NOMO-1 (cell line): ENCODE measurements around the gene RIC8A.
"Not testable (repeated sequence)": the region's sequence is repeated elsewhere in the genome, so short reads cannot be mapped to it uniquely, and the experiment has no call there.

Experiments
- DNase-seq, 2 experiments: peaks; one replicate each; lab custom pipeline; 2025; ENCODE audit not compliant: unreplicated experiment in 2 of 2; lab: John Stamatoyannopoulos, UW

RIC8A gene

DNA sequence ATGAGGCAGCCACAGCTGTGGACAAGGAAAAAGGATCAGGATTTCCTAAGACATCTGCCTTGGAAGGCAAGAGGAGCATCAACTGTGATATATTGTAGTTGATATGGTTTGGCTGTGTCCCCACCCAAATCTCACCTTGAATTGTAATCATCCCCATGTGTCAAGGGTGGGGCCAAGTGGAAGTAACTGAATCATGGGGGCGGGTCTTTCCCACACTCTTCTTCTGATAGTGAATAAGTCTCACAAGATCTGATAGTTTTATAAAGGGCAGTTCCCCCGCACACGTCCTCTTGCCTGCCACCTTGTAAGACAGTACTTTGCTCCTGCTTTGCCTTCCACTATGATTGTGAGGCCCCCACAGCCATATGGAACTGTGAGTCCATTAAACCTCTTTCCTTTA, 10.2 kb downstream of the RIC8A start:
- DNase-seq, result no peak

DNA sequence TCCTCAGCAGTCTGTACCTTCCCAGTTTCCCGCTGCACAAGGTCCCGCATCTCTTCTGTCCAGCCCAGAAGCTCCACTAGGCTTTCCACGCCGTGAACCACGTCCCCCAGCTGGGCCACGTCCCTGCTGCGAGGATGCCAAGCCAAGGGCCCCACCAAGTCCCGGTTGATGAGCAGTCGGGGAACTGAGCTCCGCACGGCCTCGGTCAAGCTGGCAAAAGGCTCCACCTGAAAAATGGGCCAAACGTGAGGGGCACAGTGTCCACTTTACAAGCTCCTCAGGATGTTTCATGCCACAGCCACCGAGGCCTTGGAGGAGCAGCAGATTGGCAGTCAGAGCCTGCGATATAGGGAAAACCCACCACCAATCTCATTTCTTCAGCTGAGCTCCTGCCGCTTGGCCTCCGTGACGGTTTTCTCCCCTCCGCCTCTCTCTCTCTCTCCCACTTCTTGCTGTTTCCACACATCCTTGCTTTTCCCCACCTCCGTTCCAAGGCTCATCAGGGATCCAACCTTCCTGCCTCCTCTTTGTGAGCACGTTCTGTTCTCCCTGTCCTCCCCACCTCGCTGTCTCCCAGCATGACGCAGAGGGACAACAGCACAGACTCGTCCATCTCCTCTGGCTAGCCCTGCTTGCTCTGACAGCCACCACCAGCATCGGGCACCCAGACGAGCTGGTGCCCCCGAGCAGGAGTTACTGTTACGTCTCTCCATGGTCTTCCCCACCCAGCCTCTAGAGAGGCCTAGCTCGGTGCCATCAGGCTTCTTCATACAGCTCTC, 11.5 kb downstream of the RIC8A start:
- DNase-seq, result no peak

DNA sequence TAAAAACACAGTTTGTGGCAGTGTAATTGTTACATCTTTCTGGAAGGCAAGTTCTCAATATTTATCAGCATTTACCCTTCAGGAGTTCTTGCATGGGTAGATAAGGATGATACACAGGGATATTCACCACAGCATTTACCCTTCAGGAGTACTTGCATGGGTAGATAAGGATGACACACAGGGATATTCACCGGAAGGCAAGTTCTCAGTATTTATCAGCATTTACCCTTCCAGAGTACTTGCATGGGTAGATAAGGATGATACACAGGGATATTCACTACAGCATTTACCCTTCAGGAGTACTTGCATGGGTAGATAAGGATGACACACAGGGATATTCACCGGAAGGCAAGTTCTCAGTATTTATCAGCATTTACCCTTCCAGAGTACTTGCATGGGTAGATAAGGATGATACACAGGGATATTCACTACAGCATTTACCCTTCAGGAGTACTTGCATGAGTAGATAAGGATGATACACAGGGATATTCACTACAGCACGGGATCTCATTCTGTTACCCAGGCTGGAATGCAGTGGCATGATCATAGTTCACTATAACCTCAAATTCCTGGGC, 13.2 kb downstream of the RIC8A start:
- DNase-seq, result not testable (repeated sequence)

DNA sequence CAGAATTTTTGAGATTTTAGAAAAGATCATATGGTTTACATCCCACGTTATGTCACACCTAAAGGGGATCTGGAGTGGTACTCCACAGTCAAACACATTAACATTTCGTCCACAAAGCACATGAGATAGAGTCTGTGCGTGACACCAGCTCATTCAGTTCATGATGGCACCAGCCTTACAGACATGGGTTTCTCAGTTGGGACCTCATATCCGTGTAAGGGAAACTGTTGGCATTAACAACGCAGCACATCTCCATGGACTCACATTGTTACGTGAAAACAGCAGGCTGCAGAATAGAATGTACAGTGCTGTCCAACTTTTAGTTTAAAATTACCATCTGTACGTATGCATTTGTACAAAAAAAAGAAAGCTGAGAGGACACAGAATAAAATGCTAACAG, 14.0 kb downstream of the RIC8A start:
- DNase-seq, result no peak

DNA sequence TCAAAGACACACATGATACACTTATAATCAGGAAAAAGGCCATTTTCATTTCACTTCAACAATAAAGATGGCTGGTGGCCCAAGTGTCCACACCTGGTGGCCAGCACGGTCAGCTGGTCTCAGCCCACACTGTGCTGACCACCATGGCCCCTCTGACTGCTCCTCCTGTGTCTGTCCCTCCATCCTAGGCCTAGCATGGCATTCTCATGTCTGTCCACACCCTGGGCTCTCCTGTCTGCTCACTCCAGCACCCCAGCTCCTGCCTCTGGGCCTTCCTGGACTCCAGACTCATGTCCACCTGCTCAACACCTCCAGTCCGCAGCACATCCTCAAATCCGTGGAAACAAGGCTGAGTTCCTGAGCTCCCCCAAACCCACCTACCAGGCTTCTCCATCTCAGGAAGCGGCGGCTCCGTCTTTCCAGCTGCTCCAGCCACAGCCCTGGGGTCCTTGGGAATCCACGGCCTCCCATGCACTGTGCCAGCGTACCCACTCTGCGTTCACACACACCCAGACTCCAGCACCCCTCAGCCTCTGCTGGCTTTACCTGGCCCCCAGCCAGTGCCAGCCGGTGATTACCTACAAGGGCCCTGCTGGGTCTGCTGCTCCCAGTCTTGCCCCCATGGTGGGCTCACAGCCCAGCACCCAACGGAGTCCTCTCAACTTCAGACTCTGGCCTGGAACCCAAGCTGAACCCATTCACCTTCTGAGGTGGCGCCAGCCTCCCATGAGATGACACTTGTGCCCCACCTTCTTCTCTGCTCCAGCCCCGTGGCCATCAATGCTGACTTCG, 14.7 kb downstream of the RIC8A start:
- no peak for DNase-seq

DNA sequence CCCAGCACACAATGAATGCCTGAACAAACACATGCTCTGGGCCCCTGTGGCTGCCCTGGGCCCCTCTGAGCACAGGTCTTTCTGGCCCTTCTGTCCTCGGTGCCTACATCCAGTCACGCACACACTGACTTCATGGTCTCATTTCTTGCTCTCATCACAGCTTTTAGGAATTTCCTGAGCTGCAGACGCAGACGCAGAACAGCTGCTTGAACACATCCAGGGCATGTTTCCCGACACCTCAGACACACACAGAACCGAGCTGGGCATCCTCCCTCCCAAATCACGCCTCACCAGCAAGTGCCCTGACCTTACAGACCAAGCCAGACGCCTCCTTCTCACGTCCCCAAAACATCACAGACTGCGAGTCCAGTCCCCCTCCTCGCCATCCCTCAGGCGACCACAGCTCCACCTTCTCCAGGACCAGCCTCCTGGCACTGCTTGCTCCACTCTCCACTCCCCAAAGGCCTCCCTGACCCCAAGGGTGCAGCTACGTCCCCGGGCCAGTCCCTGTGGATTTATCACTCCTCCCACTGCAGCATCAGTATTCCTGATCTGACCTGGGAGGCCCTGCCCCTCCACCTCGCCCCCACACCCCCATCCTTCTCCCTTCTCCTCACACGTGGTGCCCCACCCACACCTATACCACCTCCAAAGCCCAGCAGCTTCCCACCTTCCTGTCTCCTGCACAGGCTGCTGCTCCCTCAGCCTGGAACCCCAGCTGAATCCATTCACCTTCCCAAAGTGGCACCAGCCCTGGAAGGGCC, 15.7 kb downstream of the RIC8A start:
- no peak for DNase-seq

DNA sequence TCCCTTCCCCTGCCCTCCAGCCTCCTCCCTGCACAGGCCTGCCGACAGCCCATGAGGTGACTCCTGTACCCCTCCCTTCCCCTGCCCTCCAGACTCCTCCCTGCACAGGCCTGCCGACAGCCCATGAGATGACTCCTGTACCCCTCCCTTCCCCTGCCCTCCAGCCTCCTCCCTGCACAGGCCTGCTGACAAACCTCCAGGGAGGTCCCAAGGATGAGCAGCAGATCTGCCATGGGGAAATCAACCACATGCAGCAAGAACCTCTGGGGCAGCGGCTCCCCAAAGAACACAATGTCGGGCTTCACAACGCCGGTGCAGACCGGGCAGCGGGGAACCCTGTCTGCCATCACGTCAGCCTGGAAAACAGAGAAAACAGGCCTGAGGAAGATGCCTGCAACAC, 16.4 kb downstream of the RIC8A start:
- DNase-seq, result no peak

DNA sequence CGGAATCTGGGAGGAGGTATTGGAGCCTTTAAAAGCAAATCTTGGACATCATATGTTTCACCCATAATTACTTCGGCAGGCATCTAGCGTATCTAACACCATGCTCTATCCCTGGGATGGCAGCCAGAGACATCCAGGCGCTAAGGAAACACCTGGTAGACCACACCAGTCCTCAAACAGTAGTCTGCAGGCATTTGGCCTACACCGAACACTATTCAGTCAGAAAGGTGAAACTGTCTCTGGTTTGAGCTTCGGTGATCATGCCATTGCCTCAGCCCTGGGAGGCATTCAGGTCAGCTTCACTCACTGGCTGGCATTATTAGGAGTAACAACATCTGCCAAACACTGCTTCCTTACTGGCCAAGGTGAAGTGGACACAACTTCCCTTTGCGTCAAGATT, 16.9 kb downstream of the RIC8A start:
- no peak for DNase-seq

DNA sequence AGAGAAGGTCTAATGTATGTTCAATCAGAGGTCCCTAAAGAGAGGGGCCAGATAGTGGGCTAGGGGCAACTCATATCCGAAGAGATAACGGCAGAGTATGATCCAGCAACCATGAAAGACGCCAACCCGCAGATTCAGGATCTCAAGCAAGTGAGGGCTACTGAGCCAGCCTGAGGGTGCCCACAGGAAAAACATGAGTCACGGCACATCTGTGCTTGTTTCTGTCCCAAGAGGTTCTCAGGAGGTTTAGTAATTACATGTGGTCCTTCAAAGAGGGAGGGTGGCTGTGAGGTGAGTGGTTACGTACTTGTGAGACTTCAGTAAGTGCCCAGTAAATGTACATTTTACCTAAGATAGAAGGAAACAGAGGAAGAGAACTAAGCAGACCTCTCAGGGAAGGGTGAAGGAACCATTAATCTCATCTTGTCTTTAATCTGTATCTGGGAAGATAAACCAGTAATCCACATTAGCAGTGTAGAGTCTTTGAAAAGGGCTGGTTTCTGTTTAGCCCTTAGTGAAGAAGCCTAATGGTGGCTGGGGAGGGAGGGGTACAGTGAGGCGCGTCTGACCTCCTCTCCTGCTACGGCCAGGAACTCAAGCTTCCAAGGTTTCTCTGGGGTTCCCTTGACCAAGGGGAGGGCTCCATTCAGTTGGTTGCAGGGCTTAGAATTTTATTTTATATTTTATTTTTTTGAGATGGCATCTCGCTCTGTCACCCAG, 18.4 kb downstream of the RIC8A start:
- no peak for DNase-seq

DNA sequence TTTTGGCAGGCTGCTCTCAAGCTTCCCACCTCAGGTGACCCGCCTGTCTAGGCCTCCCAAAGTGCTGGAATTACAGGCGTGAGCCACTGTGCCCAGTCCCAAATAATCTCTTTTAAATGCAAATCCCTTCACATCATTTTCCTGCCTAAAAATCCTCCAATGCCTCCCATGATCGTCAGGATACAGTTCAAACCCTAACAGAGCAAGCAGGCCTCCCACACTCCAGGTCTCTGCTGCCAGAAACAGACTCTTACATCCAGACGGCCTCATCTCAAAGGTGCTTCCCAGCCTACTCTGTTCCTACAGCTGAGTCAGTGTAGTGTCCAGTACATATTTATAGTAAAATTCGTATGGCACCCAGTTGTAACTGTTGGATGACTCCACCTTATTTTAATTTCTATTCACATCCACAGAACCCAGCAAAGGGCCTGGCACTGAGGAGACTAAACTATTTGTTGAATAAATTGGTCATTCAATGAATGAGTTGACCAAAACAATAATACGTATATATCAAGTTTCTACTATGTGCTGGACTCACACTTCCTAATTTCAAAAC, 20.4 kb downstream of the RIC8A start:
- no peak for DNase-seq

DNA sequence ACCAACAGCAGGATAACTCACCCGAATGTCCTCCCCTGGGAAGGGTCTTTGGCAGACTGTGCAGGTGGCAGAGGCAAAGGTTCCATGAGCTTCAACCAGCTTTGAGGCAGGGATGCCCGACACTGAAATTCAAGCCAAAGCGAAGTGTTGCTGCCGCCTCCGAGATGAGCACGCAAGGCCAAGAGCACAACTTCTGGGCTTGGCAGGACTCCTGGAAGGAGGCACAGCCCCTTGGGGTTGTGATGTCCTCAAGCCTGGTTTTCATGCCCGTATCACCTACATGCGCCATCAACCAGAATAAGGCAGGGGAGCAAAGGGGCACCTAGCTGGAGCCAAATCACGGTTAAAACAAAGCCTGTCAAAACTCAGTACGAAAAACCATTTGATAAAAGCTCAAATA, 22.9 kb downstream of the RIC8A start:
- no peak for DNase-seq

DNA sequence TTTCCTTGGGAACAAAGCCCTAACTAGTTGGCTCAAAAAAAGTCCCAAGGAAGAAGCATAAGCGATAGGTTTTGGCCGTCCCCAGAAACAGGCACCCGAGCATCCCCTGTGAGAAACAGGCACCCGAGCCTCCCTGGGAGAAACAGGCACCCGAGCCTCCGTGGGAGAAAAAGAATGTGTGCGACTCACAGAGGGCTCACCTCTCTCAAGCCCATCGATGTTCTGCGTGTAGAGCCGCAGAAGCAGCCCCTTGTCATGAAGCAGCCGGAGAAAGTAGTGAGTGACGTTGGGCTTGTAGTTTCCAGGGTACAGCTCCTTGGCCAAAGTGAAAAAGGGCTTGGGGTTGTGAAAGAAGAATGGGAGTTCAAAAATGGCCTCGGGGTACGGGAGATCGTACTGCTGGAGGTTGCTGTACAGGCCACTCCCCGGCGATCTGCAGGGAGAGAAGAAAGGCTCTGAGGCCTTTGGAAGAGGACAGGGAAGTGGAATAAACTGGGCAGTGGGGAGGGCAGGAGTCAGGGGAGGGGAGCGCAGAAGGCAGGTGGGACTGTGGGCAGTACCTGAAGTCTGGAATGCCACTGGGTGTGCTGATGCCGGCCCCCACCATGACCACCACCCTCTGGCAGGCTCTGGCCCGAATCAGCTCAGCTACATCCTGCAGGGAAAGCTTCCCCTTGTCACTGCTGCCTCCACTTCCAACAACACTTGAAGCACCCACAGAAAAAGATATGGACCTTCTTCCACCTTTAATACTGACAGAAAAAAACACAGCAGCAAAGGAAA, 25.5 kb downstream of the RIC8A start:
- DNase-seq, result no peak

DNA sequence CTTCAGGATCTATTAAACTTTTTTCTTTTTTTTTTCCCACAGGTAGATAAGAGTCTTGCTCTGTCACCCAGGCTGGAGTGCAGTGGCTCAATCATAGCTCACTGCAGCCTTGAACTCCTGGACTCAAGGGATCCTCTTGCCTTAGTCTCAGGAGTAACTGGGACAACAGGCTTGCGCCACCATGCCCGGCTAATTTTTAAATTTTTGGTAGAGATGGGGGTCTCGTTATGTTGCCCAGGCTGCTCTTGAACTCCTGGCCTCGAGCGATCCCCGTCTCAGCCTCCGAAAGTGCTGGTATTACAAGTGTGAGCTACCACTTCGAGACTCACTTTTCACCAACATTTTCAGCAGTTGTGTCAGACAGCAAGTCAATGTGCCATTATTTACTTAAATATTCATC, 27.7 kb downstream of the RIC8A start:
- no peak for DNase-seq

DNA sequence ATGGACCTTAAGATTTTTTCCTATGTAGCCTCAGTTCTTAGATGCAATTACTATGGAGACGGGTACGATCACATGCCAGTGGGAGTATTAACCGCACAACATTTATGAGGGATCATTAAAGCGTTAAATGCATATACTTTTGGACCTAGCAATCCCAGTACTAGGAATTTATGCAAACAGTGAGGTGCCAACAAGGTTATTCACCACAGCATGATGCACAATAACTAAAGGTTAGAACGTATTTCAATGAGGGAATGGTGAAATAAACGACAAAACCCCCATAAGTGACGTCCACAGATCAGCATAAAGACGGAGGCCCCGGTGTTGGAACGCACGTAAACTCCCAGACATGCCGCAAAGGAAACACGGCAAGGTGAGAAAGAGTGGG, 28.1 kb downstream of the RIC8A start:
- no peak for DNase-seq

DNA sequence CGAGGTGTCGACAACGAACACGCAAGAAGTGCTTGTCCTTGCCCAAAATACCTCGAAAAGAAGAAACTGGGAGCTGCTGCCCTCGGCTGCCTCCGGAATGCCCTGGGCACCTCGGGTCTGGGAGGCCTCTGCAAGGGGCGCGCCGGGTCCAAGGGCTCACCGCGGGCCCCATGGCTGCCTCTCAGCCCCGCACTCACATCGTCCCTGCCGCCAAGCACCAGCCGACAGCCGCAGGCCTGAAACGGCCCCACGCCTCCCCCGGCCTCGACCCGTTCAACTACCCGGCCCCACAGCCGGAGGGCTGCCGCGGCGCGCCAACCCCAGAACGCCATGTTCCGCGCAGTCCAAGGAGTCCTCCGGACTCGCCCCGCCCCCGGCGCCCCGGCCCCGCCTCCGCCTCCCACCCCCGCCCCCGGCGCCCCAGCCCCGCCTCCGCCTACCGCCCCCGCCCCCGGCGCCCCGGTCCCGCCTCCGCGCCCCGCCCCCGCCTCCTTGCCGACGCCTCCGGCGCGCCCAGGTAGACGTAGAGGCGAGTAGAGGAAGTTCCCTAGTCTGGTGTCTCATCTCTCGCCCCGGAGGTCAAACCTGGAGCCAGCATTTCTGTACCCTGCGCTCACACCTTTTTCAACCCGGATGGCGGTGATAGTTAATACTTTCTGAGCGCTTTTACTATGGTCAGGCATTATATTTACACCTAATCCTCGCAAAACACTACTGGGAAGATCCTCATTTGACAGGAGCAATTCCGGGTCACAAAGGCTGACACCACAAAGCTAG, 28.7 kb downstream of the RIC8A start, which contains the start of gene SIRT3:
SIRT3 (minus strand) TSS at position 346 of the 777 bp plus-strand sequence; CDS start at position 332, 14 bp downstream.
- peak; percentile 82 to 84 for DNase-seq

DNA sequence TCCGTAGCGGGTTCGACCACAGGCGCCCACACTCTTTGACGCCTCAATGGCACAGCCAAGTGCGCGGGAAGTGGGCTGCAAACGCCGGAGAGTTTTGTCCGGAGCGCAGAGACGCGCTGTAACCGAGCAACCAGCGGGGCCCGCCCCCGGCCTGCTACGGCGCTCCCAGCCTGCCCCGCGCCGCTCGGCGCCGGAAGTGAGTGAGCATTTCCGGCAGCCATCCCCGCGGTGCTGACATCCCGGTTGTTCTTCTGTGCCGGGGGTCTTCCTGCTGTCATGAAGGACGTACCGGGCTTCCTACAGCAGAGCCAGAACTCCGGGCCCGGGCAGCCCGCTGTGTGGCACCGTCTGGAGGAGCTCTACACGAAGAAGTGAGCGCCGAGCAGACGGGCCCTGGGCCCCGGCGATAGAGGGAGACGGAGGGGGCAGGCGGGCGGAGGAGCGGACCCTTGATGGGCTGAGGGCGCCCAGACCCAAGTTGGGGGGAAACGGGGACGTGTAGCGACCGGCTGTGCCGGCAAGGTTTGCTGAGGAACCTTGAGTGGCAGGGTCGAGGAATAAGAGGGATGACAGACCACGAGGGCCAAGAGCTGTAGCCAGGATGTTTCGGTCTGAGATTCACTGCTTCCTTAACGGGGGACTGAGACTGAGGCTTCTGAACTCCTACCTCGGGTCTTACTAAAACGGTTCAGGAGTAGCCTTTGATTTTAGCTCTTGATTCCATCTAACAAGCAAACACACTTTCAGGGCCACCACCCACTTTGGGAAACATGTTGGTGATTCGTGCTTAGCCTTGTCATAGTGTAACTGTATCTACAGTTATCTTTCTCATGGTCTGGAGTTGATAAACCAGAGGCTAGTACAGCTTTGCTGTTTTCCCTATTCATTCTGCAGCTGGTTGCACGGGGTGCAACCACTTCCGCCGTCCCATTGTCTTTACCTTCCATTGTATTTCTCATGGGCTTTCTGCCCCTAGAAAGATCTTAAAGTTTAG, 29.6 kb downstream of the RIC8A start, which contains the start of gene PSMD13:
PSMD13 (plus strand) TSS at position 203 of the 994 bp plus-strand sequence; CDS start at position 277, 74 bp downstream.
- DNase-seq, result peak; percentile 81 to 82

DNA sequence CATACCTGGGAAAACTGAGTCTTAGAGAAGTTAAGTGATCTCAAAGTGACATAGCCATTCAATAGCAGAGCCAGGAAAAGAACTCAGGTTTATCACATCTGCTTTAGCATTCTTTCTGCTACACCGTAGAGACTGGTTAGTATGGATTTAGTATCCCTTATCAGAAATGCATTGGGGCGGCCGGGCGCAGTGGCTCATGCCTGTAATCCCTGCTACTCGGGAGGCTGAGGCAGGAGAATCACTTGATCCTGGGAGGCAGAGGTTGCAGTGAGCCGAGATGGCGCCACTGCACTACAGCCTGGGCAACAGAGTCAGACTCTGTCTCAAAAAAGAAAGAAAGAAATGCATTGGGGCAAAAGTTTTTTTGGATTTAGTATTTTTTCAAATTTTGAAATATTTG, 30.8 kb downstream of the RIC8A start:
- DNase-seq, result not testable (repeated sequence)
